IMR-90 (cell line): ENCODE results near the gene ACYP1. TPM values are rescaled to one million over a fixed set of nuclear protein-coding genes. Genes with fewer than 3 reads are reported as not detected.

Experiments
- ATAC-seq: fragments of 200-7000 bp; cut with Tn5 transposase; 2 replicates; pipeline ENCODE4 v1.9.1; 2020; ENCODE audit warnings: low read depth, mild to moderate bottlenecking, moderate library complexity
- BruUV-seq: library from RNA; stranded (reverse); fragments of 400-500 nt; replicated peaks from 2 replicates; lab custom pipeline; 2021; lab: Mats Ljungman, UMichigan
- CTCF ChIA-PET: fragments of 300-600 bp; formaldehyde crosslinking; extraction: SDS; loops from one replicate; lab custom pipeline; 2021; ENCODE audit warnings: antibody characterized with exemption; lab: Yijun Ruan, JAX
- POLR2A ChIA-PET: fragments of 300-600 bp; sonication (Branson Sonifier 250); formaldehyde crosslinking; loops from one replicate; lab custom pipeline; 2022; ENCODE audit warnings: antibody characterized with exemption; ENCODE audit not compliant: unreplicated experiment; lab: Charles Lee
- DNase-seq: peaks from one replicate; pipeline ENCODE4 v3.0.0; 2013
- H2AFZ ChIP-seq: replicated peaks from 2 replicates; pipeline ENCODE3; 2013; ENCODE audit warnings: low read length, mild to moderate bottlenecking; ENCODE audit not compliant: poor library complexity
- H2AK5ac ChIP-seq: 2 replicates; pipeline ENCODE4 v1.6.1; 2013; ENCODE audit warnings: low read depth, low read length, inconsistent platforms
- H2AK9ac ChIP-seq: replicated peaks from 2 replicates; pipeline ENCODE3; 2013; ENCODE audit warnings: mild to moderate bottlenecking, low read depth, low read length, moderate library complexity; ENCODE audit not compliant: poor library complexity
- H2BK120ac ChIP-seq: 2 replicates; pipeline ENCODE4 v1.6.1; 2013; ENCODE audit warnings: low read depth, low read length, inconsistent platforms
- H2BK15ac ChIP-seq: 3 replicates; pipeline ENCODE4 v1.6.1; 2013; ENCODE audit warnings: low read depth, low read length, inconsistent platforms
- H2BK20ac ChIP-seq: 2 replicates; pipeline ENCODE4 v1.6.1; 2013; ENCODE audit warnings: low read depth, mild to moderate bottlenecking, inconsistent platforms, low read length, moderate library complexity
- H2BK5ac ChIP-seq: 2 replicates; pipeline ENCODE4 v1.6.1; 2013; ENCODE audit warnings: mild to moderate bottlenecking, low read depth, low read length, inconsistent platforms; ENCODE audit not compliant: poor library complexity, severe bottlenecking
- H3K14ac ChIP-seq: replicated peaks from 2 replicates; pipeline ENCODE4 v1.6.1; 2013; ENCODE audit warnings: low read depth, low read length, inconsistent platforms
- H3K18ac ChIP-seq: 2 replicates; pipeline ENCODE4 v1.6.1; 2013; ENCODE audit warnings: low read depth, low read length, control low read depth
- H3K23ac ChIP-seq: 2 replicates; pipeline ENCODE4 v1.6.1; 2013; ENCODE audit warnings: low read depth, low read length, inconsistent platforms
- H3K27ac ChIP-seq: 2 replicates; pipeline ENCODE4 v1.5.1; 2013; ENCODE audit warnings: mild to moderate bottlenecking, control low read depth, low read length; ENCODE audit not compliant: insufficient read depth
- H3K27me3 ChIP-seq: 2 replicates; pipeline ENCODE4 v1.6.1; 2013; ENCODE audit warnings: low read length; ENCODE audit not compliant: control insufficient read depth, insufficient read depth
- H3K36me3 ChIP-seq: 2 replicates; pipeline ENCODE4 v1.6.1; 2013; ENCODE audit warnings: low read length, mixed read lengths; ENCODE audit not compliant: control insufficient read depth, insufficient read depth
- H3K4ac ChIP-seq: 2 replicates; pipeline ENCODE4 v1.6.1; 2013; ENCODE audit warnings: low read depth, low read length, inconsistent platforms
- H3K4me1 ChIP-seq: 2 replicates; pipeline ENCODE4 v1.6.1; 2013; ENCODE audit warnings: low read length, mixed read lengths; ENCODE audit not compliant: control insufficient read depth, insufficient read depth
- H3K4me2 ChIP-seq: 2 replicates; pipeline ENCODE4 v1.6.1; 2013; ENCODE audit warnings: low read depth, mild to moderate bottlenecking, control low read depth, low read length, moderate library complexity
- H3K4me3 ChIP-seq: 2 replicates; pipeline ENCODE4 v1.5.1; 2013; ENCODE audit warnings: low read depth, mild to moderate bottlenecking, control low read depth, low read length, moderate library complexity; ENCODE audit not compliant: insufficient read depth
- H3K56ac ChIP-seq: 2 replicates; pipeline ENCODE4 v1.6.1; 2013; ENCODE audit warnings: low read length, inconsistent platforms; ENCODE audit not compliant: insufficient read depth; ENCODE audit errors: extremely low read depth
- H3K79me1 ChIP-seq, 2 experiments: 2 replicates each; pipeline ENCODE4 v1.6.1; 2013; ENCODE audit warnings: low read length in 2 of 2, inconsistent platforms in 1 of 2, low read depth in 1 of 2
- H3K9ac ChIP-seq: 2 replicates; pipeline ENCODE4 v1.6.1; 2013; ENCODE audit warnings: low read depth, low read length, control low read depth
- H3K9me1 ChIP-seq: 2 replicates; pipeline ENCODE4 v1.6.1; 2013; ENCODE audit warnings: low read length, inconsistent platforms; ENCODE audit not compliant: insufficient read depth
- H3K9me3 ChIP-seq: 2 replicates; pipeline ENCODE4 v1.6.1; 2013; ENCODE audit warnings: low read length; ENCODE audit not compliant: control insufficient read depth, insufficient read depth
- H4K20me1 ChIP-seq: 2 replicates; pipeline ENCODE4 v1.6.1; 2013; ENCODE audit warnings: low read length, inconsistent platforms; ENCODE audit not compliant: insufficient read depth
- H4K5ac ChIP-seq: 2 replicates; pipeline ENCODE4 v1.6.1; 2013; ENCODE audit warnings: mild to moderate bottlenecking, low read depth, low read length, control low read depth
- H4K8ac ChIP-seq, 2 experiments: 2 replicates each; pipeline ENCODE4 v1.6.1; 2013; ENCODE audit warnings: low read depth in 2 of 2, low read length in 2 of 2, control low read depth in 1 of 2, inconsistent platforms in 1 of 2
- H4K91ac ChIP-seq: 2 replicates; pipeline ENCODE4 v1.6.1; 2013; ENCODE audit warnings: low read depth, low read length, inconsistent platforms; ENCODE audit not compliant: insufficient read depth
- BHLHE40 ChIP-seq: fragments of 150-350 bp; IDR thresholded peaks from 2 replicates; pipeline ENCODE4 v1.6.1; 2016; ENCODE audit warnings: mild to moderate bottlenecking, low read depth, low read length
- CEBPB ChIP-seq: IDR thresholded peaks from 2 replicates; pipeline ENCODE4 v1.6.1; 2012; ENCODE audit warnings: low read depth, low read length, improper control_type of control experiment
- CHD1 ChIP-seq: IDR thresholded peaks from 2 replicates; pipeline ENCODE4 v1.6.1; 2012; ENCODE audit warnings: low read depth, low read length, improper control_type of control experiment
- FOS ChIP-seq: fragments of 150-350 bp; IDR thresholded peaks from 2 replicates; pipeline ENCODE4 v1.6.1; 2016; ENCODE audit warnings: low read depth, low read length
- MAFK ChIP-seq: IDR thresholded peaks from 2 replicates; pipeline ENCODE4 v1.6.1; 2012; ENCODE audit warnings: low read depth, low read length, improper control_type of control experiment
- MXI1 ChIP-seq: IDR thresholded peaks from 2 replicates; pipeline ENCODE4 v1.6.1; 2012; ENCODE audit warnings: low read depth, mild to moderate bottlenecking, low read length, moderate library complexity, borderline replicate concordance
- NFE2L2 ChIP-seq: fragments of 150-350 bp; IDR thresholded peaks from 2 replicates; pipeline ENCODE4 v1.6.1; 2016; ENCODE audit warnings: low read depth, mild to moderate bottlenecking, low read length
- POLR2A ChIP-seq: IDR thresholded peaks from 2 replicates; pipeline ENCODE4 v1.6.1; 2012; ENCODE audit warnings: mild to moderate bottlenecking, low read depth, low read length
- RAD21 ChIP-seq: IDR thresholded peaks from 2 replicates; pipeline ENCODE4 v1.6.1; 2012; ENCODE audit warnings: low read length, improper control_type of control experiment
- RFX5 ChIP-seq: IDR thresholded peaks from 2 replicates; pipeline ENCODE4 v1.8.0; 2012; ENCODE audit warnings: low read depth, mild to moderate bottlenecking, low read length, moderate library complexity
- WGBS, 2 experiments: methylation state at CpG; one replicate each; pipeline versions ENCODE4 v1.1.5 to v1.1.7; 2013; ENCODE audit warnings: missing lambda C conversion rate in 2 of 2; ENCODE audit not compliant: insufficient read length in 1 of 2; ENCODE audit errors: extremely low coverage in 2 of 2; 5-methylcytosine and 5-hydroxymethylcytosine counted together
- dilution Hi-C: fragments of 300-500 bp; cut with HindIII; formaldehyde crosslinking; loops from one replicate; pipeline ENCODE4 v1.14.3; 2018; ENCODE audit warnings: low sequenced_read_pairs; ENCODE audit not compliant: unreplicated experiment
- in situ Hi-C: fragments of 300-500 bp; cut with MboI; formaldehyde crosslinking; loops from 3 replicates; pipeline ENCODE4 v1.14.3; 2019; ENCODE audit warnings: low sequenced_read_pairs, inconsistent platforms, mixed read lengths
- intact Hi-C: fragments of 100-400 bp; cut with micrococcal nuclease; formaldehyde crosslinking; loops from 2 replicates; pipeline ENCODE4 v1.10.0; 2022
- polyA plus RNA-seq, 3 experiments: library from polyadenylated mRNA; depleted of rRNA; stranded (reverse); fragments of >200 nt; gene quantifications; 2 replicates each; pipeline ENCODE4 v1.2.3, GENCODE V29; 2012; ENCODE audit warnings: low replicate concordance in 1 of 3
- total RNA-seq: library from RNA; depleted of rRNA; stranded (reverse); fragments of >200 nt; gene quantifications from 2 replicates; pipeline ENCODE4 v1.2.3, GENCODE V29; 2012
- TF ChIP-seq, protein P1 (sequence below): fragments of 150-350 bp; IDR thresholded peaks from 2 replicates; pipeline ENCODE4 v1.6.1; 2016; ENCODE audit warnings: low read depth, mild to moderate bottlenecking, low read length, moderate library complexity, borderline replicate concordance
- TF ChIP-seq, protein P2 (sequence below): conservative IDR thresholded peaks from 2 replicates; pipeline ENCODE4 v1.5.1; 2012; ENCODE audit warnings: mild to moderate bottlenecking, low read depth, low read length, improper control_type of control experiment

ACYP1 gene
- total and polyA plus RNA-seq, 2 of the 4 experiments (the other 2 are of a cell fraction): 4.1 to 24.0 TPM

- CTCF ChIA-PET: interaction anchor here (0.5 kb wide), 1 partner anchor 271 kb away, joined by 3 read pairs; no protein-coding TSS in a partner anchor
- POLR2A ChIA-PET: no interaction called here
- peak; percentile 69 for DNase-seq
Measured at GRCh38 chr14:75025082-75025481, 38.7 kb downstream of the ACYP1 start.

More at GRCh38 chr14:75025082-75025481, 38.7 kb downstream of the ACYP1 start:
- Histone ChIP-seq H3K9me1 (peaks cover 5% of the 10 kb centered on the region; the same call in 1 of the 2 replicates), H3K36me3 (peaks cover 7% of the 10 kb centered on the region), H4K91ac (no peak overlapping the region), H3K4ac (no peak overlapping the region; the same call in 1 of the 2 replicates), H3K27me3 (no peaks in the 10 kb centered on the region), H4K5ac (no peak overlapping the region), H2BK120ac (no peak overlapping the region), H3K79me1 (no peaks in the 10 kb centered on the region; a peak in 1 of 4 replicates), H3K23ac (no peak overlapping the region), H3K9ac (no peak overlapping the region), H3K14ac (no peak overlapping the region), H3K27ac (no peak overlapping the region), H2AK9ac (no peak overlapping the region), H2BK20ac (no peak overlapping the region), H3K9me3 (no peaks in the 10 kb centered on the region), H3K4me1 (peaks cover 2% of the 10 kb centered on the region; the same call in 1 of the 2 replicates), H3K56ac (no peak overlapping the region), H2BK15ac (no peak overlapping the region), H4K20me1 (no peaks in the 10 kb centered on the region), H2AFZ (no peak overlapping the region), H3K4me3 (no peak overlapping the region), H4K8ac (0 out of 4 replicates have a peak overlapping the region, but pooled peaks of 1 of the 2 experiments have one; percentile 4), H2AK5ac (no peak overlapping the region), H2BK5ac (peak overlapping the region; percentile 23), H3K18ac (no peak overlapping the region), H3K4me2 (no peak overlapping the region)
- ATAC-seq: no peak
- intact Hi-C loops: no loop called here
- no peak for TF ChIP-seq CHD1
- TF ChIP-seq, protein P1, sequence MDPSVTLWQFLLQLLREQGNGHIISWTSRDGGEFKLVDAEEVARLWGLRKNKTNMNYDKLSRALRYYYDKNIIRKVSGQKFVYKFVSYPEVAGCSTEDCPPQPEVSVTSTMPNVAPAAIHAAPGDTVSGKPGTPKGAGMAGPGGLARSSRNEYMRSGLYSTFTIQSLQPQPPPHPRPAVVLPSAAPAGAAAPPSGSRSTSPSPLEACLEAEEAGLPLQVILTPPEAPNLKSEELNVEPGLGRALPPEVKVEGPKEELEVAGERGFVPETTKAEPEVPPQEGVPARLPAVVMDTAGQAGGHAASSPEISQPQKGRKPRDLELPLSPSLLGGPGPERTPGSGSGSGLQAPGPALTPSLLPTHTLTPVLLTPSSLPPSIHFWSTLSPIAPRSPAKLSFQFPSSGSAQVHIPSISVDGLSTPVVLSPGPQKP: no peak
- TF ChIP-seq FOS: no peak
- no peak for TF ChIP-seq POLR2A
- TF ChIP-seq NFE2L2: no peak
- no peak for TF ChIP-seq CEBPB
- TF ChIP-seq BHLHE40: no peak
- TF ChIP-seq, protein P2, sequence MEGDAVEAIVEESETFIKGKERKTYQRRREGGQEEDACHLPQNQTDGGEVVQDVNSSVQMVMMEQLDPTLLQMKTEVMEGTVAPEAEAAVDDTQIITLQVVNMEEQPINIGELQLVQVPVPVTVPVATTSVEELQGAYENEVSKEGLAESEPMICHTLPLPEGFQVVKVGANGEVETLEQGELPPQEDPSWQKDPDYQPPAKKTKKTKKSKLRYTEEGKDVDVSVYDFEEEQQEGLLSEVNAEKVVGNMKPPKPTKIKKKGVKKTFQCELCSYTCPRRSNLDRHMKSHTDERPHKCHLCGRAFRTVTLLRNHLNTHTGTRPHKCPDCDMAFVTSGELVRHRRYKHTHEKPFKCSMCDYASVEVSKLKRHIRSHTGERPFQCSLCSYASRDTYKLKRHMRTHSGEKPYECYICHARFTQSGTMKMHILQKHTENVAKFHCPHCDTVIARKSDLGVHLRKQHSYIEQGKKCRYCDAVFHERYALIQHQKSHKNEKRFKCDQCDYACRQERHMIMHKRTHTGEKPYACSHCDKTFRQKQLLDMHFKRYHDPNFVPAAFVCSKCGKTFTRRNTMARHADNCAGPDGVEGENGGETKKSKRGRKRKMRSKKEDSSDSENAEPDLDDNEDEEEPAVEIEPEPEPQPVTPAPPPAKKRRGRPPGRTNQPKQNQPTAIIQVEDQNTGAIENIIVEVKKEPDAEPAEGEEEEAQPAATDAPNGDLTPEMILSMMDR: no peak
- TF ChIP-seq MXI1: no peak
- TF ChIP-seq RFX5: no peak
- no peak for TF ChIP-seq RAD21
- TF ChIP-seq MAFK: no peak
- no TSS peak for BruUV-seq
- dilution Hi-C loops: no loop called here
- 68% methylated on average over 3 of the region's 4 CpGs; no CpG with 5 or more reads in 1 of the 2 experiments for WGBS, 2 experiments
- in situ Hi-C loops: no loop called here
